Caco-2 (cell line): ENCODE measurements around the gene STK10. TPM values are rescaled to one million over a fixed set of nuclear protein-coding genes. Genes with fewer than 3 reads are reported as not detected.

Source experiments
- BruUV-seq: library from RNA; stranded (reverse); fragments of 400-500 nt; replicated peaks from 2 replicates; lab custom pipeline; 2021; lab: Mats Ljungman, UMichigan
- CTCF ChIA-PET: fragments of 300-600 bp; sonication (Branson Sonifier 250); formaldehyde crosslinking; loops from one replicate; lab custom pipeline; 2022; ENCODE audit warnings: antibody characterized with exemption; lab: Charles Lee
- POLR2A ChIA-PET: fragments of 300-600 bp; sonication (Branson Sonifier 250); formaldehyde crosslinking; loops from one replicate; lab custom pipeline; 2022; ENCODE audit warnings: antibody characterized with exemption; lab: Charles Lee
- DNase-seq, 2 experiments: peaks; one replicate each; pipeline versions ENCODE4 v3.0.0 to v3.0.0-alpha.2; 2020 to 2022
- H3K27me3 ChIP-seq: replicated peaks from 2 replicates; pipeline ENCODE4 v1.6.0; 2011; ENCODE audit warnings: low read length; ENCODE audit not compliant: control insufficient read depth, insufficient read depth
- H3K36me3 ChIP-seq: 2 replicates; pipeline ENCODE4 v1.5.1; 2011; ENCODE audit warnings: low read length; ENCODE audit not compliant: control insufficient read depth, insufficient read depth
- H3K4me1 ChIP-seq: fragments of 250-450 bp; sonication (Bioruptor Pico); 2 replicates; pipeline ENCODE4 v1.5.1; 2020; ENCODE audit warnings: mild to moderate bottlenecking
- H3K4me3 ChIP-seq: 2 replicates; pipeline ENCODE4 v1.5.1; 2011; ENCODE audit warnings: low read depth, mild to moderate bottlenecking, control low read depth, low read length
- H3K9me3 ChIP-seq: fragments of 250-450 bp; sonication (Bioruptor Pico); 2 replicates; pipeline ENCODE4 v1.5.1; 2020; ENCODE audit warnings: mild to moderate bottlenecking, moderate library complexity
- H3K27ac Mint-ChIP-seq: one replicate; pipeline ENCODE4 v1.8.0; 2022; ENCODE audit warnings: mixed read lengths; ENCODE audit not compliant: unreplicated experiment
- H3K27me3 Mint-ChIP-seq: one replicate; pipeline ENCODE4 v1.8.0; 2022; ENCODE audit warnings: mixed read lengths; ENCODE audit not compliant: insufficient read depth, unreplicated experiment
- H3K36me3 Mint-ChIP-seq: one replicate; pipeline ENCODE4 v1.8.0; 2022; ENCODE audit warnings: mild to moderate bottlenecking, mixed read lengths; ENCODE audit not compliant: insufficient read depth, unreplicated experiment
- H3K4me1 Mint-ChIP-seq: one replicate; pipeline ENCODE4 v1.8.0; 2022; ENCODE audit warnings: low read depth, mixed read lengths; ENCODE audit not compliant: unreplicated experiment
- H3K4me3 Mint-ChIP-seq: one replicate; pipeline ENCODE4 v1.8.0; 2022; ENCODE audit warnings: mild to moderate bottlenecking, moderate library complexity, mixed read lengths; ENCODE audit not compliant: unreplicated experiment
- H3K9me3 Mint-ChIP-seq: one replicate; pipeline ENCODE4 v1.8.0; 2022; ENCODE audit warnings: mixed read lengths; ENCODE audit not compliant: unreplicated experiment
- intact Hi-C: fragments of 100-400 bp; cut with micrococcal nuclease; formaldehyde crosslinking; loops from one replicate; pipeline ENCODE4 v1.10.0; 2022; ENCODE audit not compliant: unreplicated experiment
- total RNA-seq: library from RNA; stranded (reverse); gene quantifications from 2 replicates; pipeline ENCODE4 v1.2.3, GENCODE V29; 2022
- TF ChIP-seq, protein P1 (sequence below), 2 experiments: fragments of 200-600 bp in 1 of 2; IDR thresholded peaks; 1 replicate in 1 of 2; 2 replicates in 1 of 2; pipeline versions ENCODE4 v1.5.1 to v1.8.0; 2011 to 2022; ENCODE audit warnings: antibody characterized with exemption in 1 of 2, control low read depth in 1 of 2, inconsistent platforms in 1 of 2, low read depth in 1 of 2, low read length in 1 of 2, mild to moderate bottlenecking in 1 of 2, moderate library complexity in 1 of 2; ENCODE audit not compliant: insufficient read depth in 1 of 2, severe bottlenecking in 1 of 2, unreplicated experiment in 1 of 2

Gene STK10
- total RNA-seq, 1 experiment from 2014 or later: 10.3 TPM

- ChIA-PET CTCF (interaction anchor here (0.6 kb wide), 1 partner anchor 64 kb away, joined by 4 read pairs; no protein-coding TSS in a partner anchor), POLR2A (interaction anchor here (0.5 kb wide), 1 partner anchor 99 kb away, joined by 3 read pairs; no protein-coding TSS in a partner anchor)
- Mint-ChIP-seq H3K27me3 (no peaks in the 10 kb centered on the region), H3K4me3 (no peak overlapping the region), H3K4me1 (no peaks in the 10 kb centered on the region), H3K27ac (no peak overlapping the region), H3K36me3 (peaks cover 17% of the 10 kb centered on the region), H3K9me3 (no peaks in the 10 kb centered on the region)
- H3K27me3 ChIP-seq: no peaks in the 10 kb centered on the region
- intact Hi-C loops: no loop called here
- peaks cover 7% of the 10 kb centered on the region; the same call in 1 of the 2 replicates for H3K9me3 ChIP-seq
- BruUV-seq: no TSS peak
- no peak overlapping the region for H3K4me3 ChIP-seq
- no peak for DNase-seq
- TF ChIP-seq, protein P1, sequence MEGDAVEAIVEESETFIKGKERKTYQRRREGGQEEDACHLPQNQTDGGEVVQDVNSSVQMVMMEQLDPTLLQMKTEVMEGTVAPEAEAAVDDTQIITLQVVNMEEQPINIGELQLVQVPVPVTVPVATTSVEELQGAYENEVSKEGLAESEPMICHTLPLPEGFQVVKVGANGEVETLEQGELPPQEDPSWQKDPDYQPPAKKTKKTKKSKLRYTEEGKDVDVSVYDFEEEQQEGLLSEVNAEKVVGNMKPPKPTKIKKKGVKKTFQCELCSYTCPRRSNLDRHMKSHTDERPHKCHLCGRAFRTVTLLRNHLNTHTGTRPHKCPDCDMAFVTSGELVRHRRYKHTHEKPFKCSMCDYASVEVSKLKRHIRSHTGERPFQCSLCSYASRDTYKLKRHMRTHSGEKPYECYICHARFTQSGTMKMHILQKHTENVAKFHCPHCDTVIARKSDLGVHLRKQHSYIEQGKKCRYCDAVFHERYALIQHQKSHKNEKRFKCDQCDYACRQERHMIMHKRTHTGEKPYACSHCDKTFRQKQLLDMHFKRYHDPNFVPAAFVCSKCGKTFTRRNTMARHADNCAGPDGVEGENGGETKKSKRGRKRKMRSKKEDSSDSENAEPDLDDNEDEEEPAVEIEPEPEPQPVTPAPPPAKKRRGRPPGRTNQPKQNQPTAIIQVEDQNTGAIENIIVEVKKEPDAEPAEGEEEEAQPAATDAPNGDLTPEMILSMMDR (IDR thresholded peaks at IDR 0.05; ENCODE audit: insufficient read depth in 1 of 2, low read depth in 1 of 2, low read length in 1 of 2, severe bottlenecking in 1 of 2, unreplicated experiment in 1 of 2): no peak
- H3K4me1 ChIP-seq: peaks cover 8% of the 10 kb centered on the region; the same call in 1 of the 2 replicates
- H3K36me3 ChIP-seq: no peaks in the 10 kb centered on the region
Measured at GRCh38 chr5:172183881-172184280, 4.1 kb downstream of the STK10 start.

DNA sequence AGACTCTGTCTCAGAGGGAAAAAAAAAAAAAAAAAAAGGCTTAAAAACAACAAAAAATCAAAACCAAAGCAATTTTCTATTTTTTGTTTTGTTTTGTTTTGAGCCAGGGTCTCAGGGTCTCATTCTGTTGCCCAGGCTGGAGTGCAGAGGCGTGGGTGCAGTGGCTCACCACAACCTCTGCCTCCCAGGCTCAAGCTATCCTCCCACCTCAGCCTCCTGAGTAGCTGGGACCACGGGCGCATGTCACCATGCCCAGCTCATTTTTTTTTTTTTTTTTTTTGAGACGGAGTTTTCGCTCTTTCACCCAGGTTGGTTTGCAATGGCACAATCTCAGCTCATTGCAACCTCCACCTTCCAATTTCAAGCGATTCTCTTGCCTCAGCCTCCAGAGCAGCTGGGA, 5.7 kb downstream of the STK10 start:
- no peaks in the 10 kb centered on the region for H3K27me3 Mint-ChIP-seq
- peaks cover 7% of the 10 kb centered on the region; the same call in 1 of the 2 replicates for H3K9me3 ChIP-seq
- TF ChIP-seq, protein P1 (IDR thresholded peaks at IDR 0.05; ENCODE audit: insufficient read depth in 1 of 2, low read depth in 1 of 2, low read length in 1 of 2, severe bottlenecking in 1 of 2, unreplicated experiment in 1 of 2): no peak
- DNase-seq: no peak
- POLR2A ChIA-PET: no interaction called here
- H3K4me1 ChIP-seq: peaks cover 8% of the 10 kb centered on the region; the same call in 1 of the 2 replicates
- H3K27ac Mint-ChIP-seq: no peak overlapping the region
- CTCF ChIA-PET: no interaction called here
- no peaks in the 10 kb centered on the region for H3K4me1 Mint-ChIP-seq
- H3K4me3 ChIP-seq: no peak overlapping the region
- no peaks in the 10 kb centered on the region for H3K36me3 ChIP-seq
- BruUV-seq: no TSS peak
- H3K4me3 Mint-ChIP-seq: no peak overlapping the region
- H3K27me3 ChIP-seq: no peaks in the 10 kb centered on the region
- intact Hi-C loops: no loop called here
- H3K36me3 Mint-ChIP-seq: peaks cover 6% of the 10 kb centered on the region
- no peaks in the 10 kb centered on the region for H3K9me3 Mint-ChIP-seq

- Histone ChIP-seq H3K9me3 (peaks cover 7% of the 10 kb centered on the region; the same call in 1 of the 2 replicates), H3K27me3 (no peaks in the 10 kb centered on the region), H3K4me3 (no peak overlapping the region), H3K36me3 (no peaks in the 10 kb centered on the region), H3K4me1 (no peaks in the 10 kb centered on the region)
- CTCF ChIA-PET: no interaction called here
- H3K27ac Mint-ChIP-seq: no peak overlapping the region
- DNase-seq: no peak
- no peaks in the 10 kb centered on the region for H3K9me3 Mint-ChIP-seq
- H3K27me3 Mint-ChIP-seq: no peaks in the 10 kb centered on the region
- POLR2A ChIA-PET: interaction anchor here (0.6 kb wide), 1 partner anchor 10 kb away, joined by 3 read pairs; no protein-coding TSS in a partner anchor
- no peak overlapping the region for H3K4me3 Mint-ChIP-seq
- TF ChIP-seq, protein P1 (IDR thresholded peaks at IDR 0.05; ENCODE audit: insufficient read depth in 1 of 2, low read depth in 1 of 2, low read length in 1 of 2, severe bottlenecking in 1 of 2, unreplicated experiment in 1 of 2): no peak
- intact Hi-C loops: no loop called here
- BruUV-seq: no TSS peak
- H3K36me3 Mint-ChIP-seq: no peaks in the 10 kb centered on the region
- H3K4me1 Mint-ChIP-seq: no peaks in the 10 kb centered on the region
Measured at GRCh38 chr5:172180936-172181335, 7.1 kb downstream of the STK10 start.
